ENCODE results near the gene GALR3. TPM values are rescaled to one million over a fixed set of nuclear protein-coding genes. Genes with fewer than 3 reads are reported as not detected.

Gene GALR3
- total and polyA plus RNA-seq, 2 of the 8 experiments (the other 6 are each of a cell fraction or from before 2014, with no cell fraction given), result 0.84 to 1.1 TPM

DNA sequence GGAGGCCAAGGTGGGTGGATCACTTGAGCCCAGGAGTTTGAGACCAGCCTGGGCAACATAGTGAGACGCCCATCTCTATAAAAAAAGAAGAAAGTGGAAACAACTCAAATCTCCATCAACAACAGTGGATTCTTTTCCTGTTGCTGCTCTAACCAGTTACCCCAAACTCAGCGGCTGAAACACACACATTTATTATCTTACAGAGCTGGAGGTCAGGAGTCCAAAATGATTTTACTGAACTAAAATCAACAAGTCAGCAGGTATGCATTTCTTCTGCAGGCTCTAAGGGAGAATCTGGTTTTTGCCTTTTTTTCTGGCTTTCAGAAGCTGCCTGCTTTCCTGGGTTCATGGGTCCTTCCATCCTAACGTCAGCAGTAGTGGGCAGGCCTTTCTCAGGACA, 27.1 kb upstream of the GALR3 start:
- H4K91ac ChIP-seq (replicated peaks; ENCODE audit: insufficient read length, low read length), result no peak overlapping the region
- H2BK20ac ChIP-seq (ENCODE audit: low read length), result no peak overlapping the region
- peaks cover 0 to 5% (median 2%) of the 10 kb centered on the region in 4 experiments; a peak in 3 of 7 replicates for H3K27me3 ChIP-seq (replicated peaks in 1 of 4; ENCODE audit: control insufficient read depth in 3 of 4, extremely low read depth in 1 of 4, insufficient read depth in 3 of 4, low read length in 3 of 4)
- no peak overlapping the region for H2BK120ac ChIP-seq (replicated peaks; ENCODE audit: low read depth, low read length)
- H4K8ac ChIP-seq (ENCODE audit: extremely low read depth, insufficient read depth, low read length), result no peak overlapping the region
- H3K18ac ChIP-seq (ENCODE audit: extremely low read depth, low read length), result no peak overlapping the region
- H2BK12ac ChIP-seq (ENCODE audit: low read depth, low read length), result no peak overlapping the region
- H3K79me2 ChIP-seq (ENCODE audit: control insufficient read depth in 1 of 2, insufficient read depth in 2 of 2, low read length in 2 of 2), result no peaks in the 10 kb centered on the region
- no peaks in the 10 kb centered on the region for H3K9me3 ChIP-seq (ENCODE audit: insufficient read depth in 2 of 2, low read depth in 1 of 2, low read length in 1 of 2)
- no peak overlapping the region for H3K56ac ChIP-seq (replicated peaks; ENCODE audit: insufficient read length, low read depth, low read length)
- no peak overlapping the region for H3K27ac ChIP-seq (ENCODE audit: low read depth, low read length)
- no peak overlapping the region for H2AK5ac ChIP-seq (ENCODE audit: low read depth, low read length)
- FAIRE-seq (no peak), DNase-seq (ENCODE audit: low read depth in 1 of 2, low spot score in 2 of 2) (no peak)
- H2BK5ac ChIP-seq (ENCODE audit: low read depth, low read length), result no peak overlapping the region
- no peak overlapping the region for H3K14ac ChIP-seq (ENCODE audit: insufficient read length)
- H3K23ac ChIP-seq (ENCODE audit: insufficient read length), result no peak overlapping the region
- H4K5ac ChIP-seq (ENCODE audit: insufficient read length, low read depth, low read length), result no peak overlapping the region
- H3K23me2 ChIP-seq (ENCODE audit: low read depth, low read length), result no peaks in the 10 kb centered on the region
- no peak overlapping the region for H2AFZ ChIP-seq (ENCODE audit: low read length)
- no peak overlapping the region for H3K4ac ChIP-seq (replicated peaks; ENCODE audit: insufficient read length, low read depth, low read length)
- no peaks in the 10 kb centered on the region for H3K36me3 ChIP-seq (ENCODE audit: control insufficient read depth in 2 of 4, insufficient read depth in 4 of 4, low read length in 3 of 4)
- H3K4me1 ChIP-seq (replicated peaks in 1 of 4; ENCODE audit: control insufficient read depth in 3 of 4, insufficient read depth in 4 of 4, low read length in 3 of 4), result no peaks in the 10 kb centered on the region
- H4K20me1 ChIP-seq (replicated peaks in 1 of 2; ENCODE audit: control insufficient read depth in 1 of 2, insufficient read depth in 2 of 2, low read length in 2 of 2), result no peaks in the 10 kb centered on the region
- no peaks in the 10 kb centered on the region for H3K79me1 ChIP-seq (ENCODE audit: low read depth, low read length)
- POLR2A ChIA-PET (ENCODE audit: partially characterized antibody), result interaction anchor here (1.3 to 2.2 kb wide), 4 partner anchors 9 to 18 kb away, joined by 3 to 6 read pairs (median 4); partner anchors contain the start of gene GCAT
- no peak overlapping the region for H3K4me3 ChIP-seq (ENCODE audit: extremely low read depth in 1 of 4, insufficient read depth in 2 of 4, low read depth in 3 of 4, low read length in 4 of 4)
- no peak overlapping the region for H2BK15ac ChIP-seq (ENCODE audit: low read length)
- CTCF ChIA-PET (ENCODE audit: partially characterized antibody), result interaction anchor here (0.6 to 1.1 kb wide), 2 partner anchors 62 to 1105 kb away, joined by 3 read pairs; no protein-coding TSS in a partner anchor
- no peak for TF ChIP-seq GABPA (IDR thresholded peaks at IDR 0.05; ENCODE audit: borderline replicate concordance, insufficient read depth, low read length)
- TF ChIP-seq TEAD4 (IDR thresholded peaks at IDR 0.05; ENCODE audit: low read depth, low read length), result no peak
- no peak for TF ChIP-seq PHF8 (conservative IDR thresholded peaks at IDR 0.05; ENCODE audit: low read depth, low read length)
- no peak for TF ChIP-seq USF2 (IDR thresholded peaks at IDR 0.05; ENCODE audit: low read length)
- no peak for TF ChIP-seq JUN (IDR thresholded peaks at IDR 0.05; ENCODE audit: low read depth, low read length)
- no peak for TF ChIP-seq CBX5 (IDR thresholded peaks at IDR 0.05; ENCODE audit: low read depth, low read length)
- no peak for TF ChIP-seq SUZ12 (IDR thresholded peaks at IDR 0.05; ENCODE audit: low read length)
- TF ChIP-seq POU5F1 (IDR thresholded peaks at IDR 0.05; ENCODE audit: low read depth, low read length), result no peak
- no peak for TF ChIP-seq EZH2 (IDR thresholded peaks at IDR 0.05; ENCODE audit: low read depth, low read length, severe bottlenecking)
- TF ChIP-seq SP2 (IDR thresholded peaks at IDR 0.05; ENCODE audit: low read length), result no peak
- no peak for TF ChIP-seq POLR2A (IDR thresholded peaks at IDR 0.05; ENCODE audit: control extremely low read depth in 1 of 2, low read depth in 2 of 2, low read length in 2 of 2)
- TF ChIP-seq FOSL1 (IDR thresholded peaks at IDR 0.05; ENCODE audit: insufficient read depth, low read depth, low read length), result no peak
- H3K9ac ChIP-seq (replicated peaks in 1 of 4; ENCODE audit: extremely low read depth in 1 of 4, low read depth in 3 of 4, low read length in 3 of 4), result no peak overlapping the region
- H3K4me2 ChIP-seq (ENCODE audit: insufficient read depth in 1 of 2, low read depth in 2 of 2, low read length in 2 of 2), result no peak overlapping the region
- 82% methylated on average over 3 of the region's 3 CpGs; no CpG with 5 or more reads in 1 of the 2 experiments for WGBS, 2 experiments (ENCODE audit: extremely low coverage in 1 of 2, insufficient coverage in 1 of 2, insufficient read length in 1 of 2, insufficient replicate concordance in 2 of 2, low coverage in 1 of 2, low lambda C conversion rate in 2 of 2, missing lambda C conversion rate in 1 of 2)

Data from H1 (cell line).